Natural killer cell treated with Interleukin-12 subunit alpha and Interleukin-12 subunit beta and Interleukin-15 and Interleukin-18, amount 100 ng/mL, for 72 hours (primary cell): ENCODE measurements around the gene CCNA1. TPM values are rescaled to one million over a fixed set of nuclear protein-coding genes. Genes with fewer than 3 reads are reported as not detected.

Experiments used
- ATAC-seq, 2 donors: fragments of 150-1000 bp; cut with Tn5 transposase in 1 of 2; sonication (Bioruptor Pico), chemical (Tn5 transposase) in 1 of 2; 2 replicates each; pipeline ENCODE4 v1.10.0; 2021
- DNase-seq: peaks from one replicate; pipeline ENCODE4 v3.0.0; 2022; ENCODE audit warnings: low spot score
- H3K27ac Mint-ChIP-seq, 2 donors: 1 replicate in 1 of 2; 2 replicates in 1 of 2; pipeline ENCODE4 v1.8.0; 2022; ENCODE audit warnings: mixed read lengths in 2 of 2, mild to moderate bottlenecking in 1 of 2, moderate library complexity in 1 of 2
- H3K27me3 Mint-ChIP-seq, 2 donors: 1 replicate in 1 of 2; 2 replicates in 1 of 2; pipeline ENCODE4 v1.8.0; 2022; ENCODE audit warnings: mixed read lengths in 2 of 2
- H3K36me3 Mint-ChIP-seq: one replicate; pipeline ENCODE4 v1.8.0; 2022; ENCODE audit warnings: mixed read lengths
- H3K4me1 Mint-ChIP-seq, 2 donors: 1 replicate in 1 of 2; 2 replicates in 1 of 2; pipeline ENCODE4 v1.8.0; 2022; ENCODE audit warnings: low read depth in 2 of 2, mixed read lengths in 2 of 2, mild to moderate bottlenecking in 1 of 2
- H3K4me3 Mint-ChIP-seq: one replicate; pipeline ENCODE4 v1.8.0; 2022; ENCODE audit warnings: mixed read lengths
- H3K9me3 Mint-ChIP-seq: 2 replicates; pipeline ENCODE4 v1.8.0; 2022; ENCODE audit warnings: mixed read lengths
- total RNA-seq, 2 donors: library from RNA; stranded (reverse); gene quantifications; one replicate each; pipeline ENCODE4 v1.2.3, GENCODE V29; 2022

The CCNA1 gene
- total RNA-seq, 2 donors from 2014 or later = 0.70 TPM; not detected in 1

DNA sequence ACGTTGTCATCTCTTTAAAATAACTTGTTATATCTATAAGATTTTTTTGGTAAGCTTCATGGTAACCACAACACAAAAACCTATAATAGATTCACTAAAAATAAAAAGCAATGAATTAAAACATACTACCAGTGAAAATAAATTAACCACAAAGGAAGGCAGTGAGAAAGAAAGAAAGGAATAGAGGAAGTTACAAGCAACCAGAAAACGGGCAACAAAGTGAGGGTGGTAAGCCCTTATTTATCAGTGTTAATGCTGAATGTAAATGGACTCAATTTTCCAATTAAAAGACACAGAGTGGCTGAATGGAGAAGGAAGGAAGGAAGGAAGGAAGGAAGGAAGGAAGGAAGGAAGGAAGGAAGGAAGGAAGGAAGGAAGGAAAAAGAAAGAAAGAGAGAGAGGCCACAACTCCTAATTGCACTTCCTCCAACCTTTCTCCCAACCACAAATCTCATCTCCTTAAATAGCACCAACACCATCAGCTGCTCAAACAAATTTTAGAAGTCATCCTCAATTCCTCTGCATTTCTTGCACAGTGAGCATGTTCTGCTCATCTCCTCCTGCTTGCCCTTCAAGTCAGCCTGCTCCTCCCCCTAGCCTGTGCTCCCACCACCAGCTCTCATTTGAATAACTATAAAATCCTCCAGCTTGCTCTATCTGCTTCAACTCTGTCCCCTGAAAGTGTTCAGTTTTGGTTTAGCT lies 48.6 kb downstream of the CCNA1 start:
- H3K4me3 Mint-ChIP-seq = no peak overlapping the region
- H3K27me3 Mint-ChIP-seq = no peaks in the 10 kb centered on the region
- ATAC-seq = no peak
- peaks cover 5% of the 10 kb centered on the region for H3K36me3 Mint-ChIP-seq
- H3K4me1 Mint-ChIP-seq = no peaks in the 10 kb centered on the region
- no peak for DNase-seq
- peaks cover 6% of the 10 kb centered on the region for H3K9me3 Mint-ChIP-seq
- no peak overlapping the region for H3K27ac Mint-ChIP-seq

DNA sequence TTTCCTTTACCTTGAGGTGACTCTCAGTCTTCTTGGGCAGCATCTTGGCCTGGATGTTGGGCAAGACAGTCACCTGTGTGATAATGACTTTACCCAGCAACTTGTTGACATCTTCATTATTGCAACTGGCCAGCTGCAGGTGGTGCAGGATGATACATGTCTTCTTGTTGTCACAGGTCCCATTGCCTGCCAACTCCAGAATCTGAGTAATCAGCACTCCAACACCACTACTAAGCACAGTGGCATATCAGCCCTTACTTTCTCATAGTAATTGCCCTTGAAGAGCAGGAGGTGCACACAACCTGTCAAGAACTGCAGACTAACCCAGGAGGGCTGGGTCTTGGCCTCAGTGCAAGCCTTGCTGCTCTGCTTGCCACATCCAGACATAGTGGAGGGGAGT lies 57.8 kb downstream of the CCNA1 start:
- H3K9me3 Mint-ChIP-seq = peaks cover 3% of the 10 kb centered on the region
- ATAC-seq (no peak), DNase-seq (no peak)
- H3K4me1 Mint-ChIP-seq = no peaks in the 10 kb centered on the region
- no peak overlapping the region for H3K4me3 Mint-ChIP-seq
- H3K36me3 Mint-ChIP-seq = no peaks in the 10 kb centered on the region
- H3K27me3 Mint-ChIP-seq = no peaks in the 10 kb centered on the region
- no peak overlapping the region for H3K27ac Mint-ChIP-seq

Other genes starting within 250 kb of the CCNA1 start
- not detected for gene SOHLH2, start 217.9 kb upstream of the CCNA1 start, total RNA-seq
- not detected for gene CCDC169, start 134.7 kb upstream of the CCNA1 start, total RNA-seq
- gene SPART, start 86.1 kb upstream of the CCNA1 start, total RNA-seq = 10 to 100 TPM; 24.2 to 38.9 TPM
- gene SERTM1, start 241.5 kb downstream of the CCNA1 start, total RNA-seq = not detected